DND-41 (cell line): ENCODE measurements around the gene SRCIN1.

Experiments used
- EZH2 ChIP-seq: IDR thresholded peaks from 3 replicates; pipeline ENCODE4 v1.6.1; 2012; ENCODE audit warnings: borderline replicate concordance, low read depth, mild to moderate bottlenecking, moderate library complexity, low read length, inconsistent platforms; ENCODE audit not compliant: severe bottlenecking
- TF ChIP-seq, protein P1 (sequence below): IDR thresholded peaks from 2 replicates; pipeline ENCODE4 v1.5.1; 2012; ENCODE audit warnings: borderline replicate concordance, low read length, moderate library complexity, mild to moderate bottlenecking; ENCODE audit not compliant: poor library complexity, severe bottlenecking; ENCODE audit errors: extremely low read depth

DNA sequence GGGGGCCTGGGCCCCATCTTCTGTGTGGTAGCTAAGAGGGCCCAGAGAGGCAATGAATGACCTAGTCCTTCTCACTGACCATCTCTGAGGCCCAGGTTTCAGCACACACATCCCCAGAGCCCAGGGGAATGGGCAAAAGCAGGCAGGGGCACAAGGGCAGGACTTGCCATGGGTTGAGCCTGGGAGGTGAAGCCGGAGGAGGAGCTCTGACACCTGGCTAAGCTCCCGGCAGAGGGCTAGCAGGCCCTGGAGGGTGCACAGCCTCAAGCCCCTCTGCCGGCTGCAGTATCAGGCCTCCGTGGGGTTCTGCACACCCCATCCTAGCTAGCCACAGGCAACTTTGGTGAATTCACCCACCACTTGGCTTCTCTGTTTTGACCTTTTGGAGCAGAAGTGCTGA lies 5.3 kb downstream of the SRCIN1 start:
- TF ChIP-seq EZH2: no peak
- TF ChIP-seq, protein P1, sequence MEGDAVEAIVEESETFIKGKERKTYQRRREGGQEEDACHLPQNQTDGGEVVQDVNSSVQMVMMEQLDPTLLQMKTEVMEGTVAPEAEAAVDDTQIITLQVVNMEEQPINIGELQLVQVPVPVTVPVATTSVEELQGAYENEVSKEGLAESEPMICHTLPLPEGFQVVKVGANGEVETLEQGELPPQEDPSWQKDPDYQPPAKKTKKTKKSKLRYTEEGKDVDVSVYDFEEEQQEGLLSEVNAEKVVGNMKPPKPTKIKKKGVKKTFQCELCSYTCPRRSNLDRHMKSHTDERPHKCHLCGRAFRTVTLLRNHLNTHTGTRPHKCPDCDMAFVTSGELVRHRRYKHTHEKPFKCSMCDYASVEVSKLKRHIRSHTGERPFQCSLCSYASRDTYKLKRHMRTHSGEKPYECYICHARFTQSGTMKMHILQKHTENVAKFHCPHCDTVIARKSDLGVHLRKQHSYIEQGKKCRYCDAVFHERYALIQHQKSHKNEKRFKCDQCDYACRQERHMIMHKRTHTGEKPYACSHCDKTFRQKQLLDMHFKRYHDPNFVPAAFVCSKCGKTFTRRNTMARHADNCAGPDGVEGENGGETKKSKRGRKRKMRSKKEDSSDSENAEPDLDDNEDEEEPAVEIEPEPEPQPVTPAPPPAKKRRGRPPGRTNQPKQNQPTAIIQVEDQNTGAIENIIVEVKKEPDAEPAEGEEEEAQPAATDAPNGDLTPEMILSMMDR: no peak
